Ishikawa (cell line): ENCODE data around the gene NEGR1.

Experiments
- CEBPB ChIP-seq: IDR thresholded peaks from 2 replicates; pipeline ENCODE4 v1.6.1; 2012
- CREB1 ChIP-seq: IDR thresholded peaks from 2 replicates; pipeline ENCODE4 v1.6.1; 2012; ENCODE audit warnings: low read depth
- EGR1 ChIP-seq: IDR thresholded peaks from 2 replicates; pipeline ENCODE4 v1.6.1; 2012
- EP300 ChIP-seq: IDR thresholded peaks from 2 replicates; pipeline ENCODE4 v1.6.1; 2012; ENCODE audit warnings: borderline replicate concordance
- FOXM1 ChIP-seq: IDR thresholded peaks from 2 replicates; pipeline ENCODE4 v1.6.1; 2012; ENCODE audit warnings: low read depth, borderline replicate concordance
- MAX ChIP-seq: IDR thresholded peaks from 2 replicates; pipeline ENCODE4 v1.6.1; 2012
- NFIC ChIP-seq: IDR thresholded peaks from 2 replicates; pipeline ENCODE4 v1.6.1; 2012
- RAD21 ChIP-seq: IDR thresholded peaks from 2 replicates; pipeline ENCODE4 v1.6.1; 2012; ENCODE audit warnings: low read depth
- REST ChIP-seq: IDR thresholded peaks from 2 replicates; pipeline ENCODE4 v1.6.1; 2012; ENCODE audit warnings: low read depth, mild to moderate bottlenecking
- TAF1 ChIP-seq: IDR thresholded peaks from 2 replicates; pipeline ENCODE4 v1.6.1; 2012; ENCODE audit warnings: low read depth, mild to moderate bottlenecking
- TCF12 ChIP-seq: IDR thresholded peaks from 2 replicates; pipeline ENCODE4 v1.6.1; 2012; ENCODE audit warnings: low read depth
- TEAD4 ChIP-seq: IDR thresholded peaks from 2 replicates; pipeline ENCODE4 v1.6.1; 2012
- USF1 ChIP-seq: IDR thresholded peaks from 2 replicates; pipeline ENCODE4 v1.6.1; 2012
- YY1 ChIP-seq: IDR thresholded peaks from 2 replicates; pipeline ENCODE4 v1.6.1; 2012; ENCODE audit warnings: low read depth
- ZBTB7A ChIP-seq: IDR thresholded peaks from 2 replicates; pipeline ENCODE4 v1.6.1; 2012; ENCODE audit warnings: low read depth

NEGR1 gene

GRCh38 chr1:72218141-72218739 lies 64.1 kb downstream of the NEGR1 start:
- TF ChIP-seq FOXM1 (no peak), TAF1 (no peak), ZBTB7A (no peak), CREB1 (no peak), EP300 (no peak), TCF12 (no peak), CEBPB (no peak), USF1 (no peak), RAD21 (no peak), YY1 (no peak), REST (no peak)

GRCh38 chr1:72207059-72207458 lies 75.3 kb downstream of the NEGR1 start:
- no peak for TF ChIP-seq TAF1
- TF ChIP-seq YY1: no peak
- no peak for TF ChIP-seq TCF12
- TF ChIP-seq CEBPB: no peak
- no peak for TF ChIP-seq USF1

GRCh38 chr1:72202761-72203160 lies 79.6 kb downstream of the NEGR1 start:
- TF ChIP-seq YY1: no peak
- no peak for TF ChIP-seq ZBTB7A
- no peak for TF ChIP-seq MAX
- TF ChIP-seq NFIC: no peak
- no peak for TF ChIP-seq TCF12
- no peak for TF ChIP-seq REST
- no peak for TF ChIP-seq TAF1
- no peak for TF ChIP-seq EP300
- no peak for TF ChIP-seq USF1
- no peak for TF ChIP-seq TEAD4

GRCh38 chr1:72197786-72198185 lies 84.6 kb downstream of the NEGR1 start:
- no peak for TF ChIP-seq RAD21
- TF ChIP-seq TEAD4: no peak
- no peak for TF ChIP-seq USF1

GRCh38 chr1:72186733-72187307 lies 95.5 kb downstream of the NEGR1 start:
- no peak for TF ChIP-seq CEBPB
- peak; percentile 49 for TF ChIP-seq RAD21

- no peak for TF ChIP-seq REST
- no peak for TF ChIP-seq TEAD4
- no peak for TF ChIP-seq ZBTB7A
- no peak for TF ChIP-seq EGR1
- no peak for TF ChIP-seq CEBPB
- TF ChIP-seq MAX: no peak
- no peak for TF ChIP-seq FOXM1
- no peak for TF ChIP-seq YY1
- TF ChIP-seq TCF12: no peak
- TF ChIP-seq RAD21: no peak
- no peak for TF ChIP-seq USF1
- TF ChIP-seq NFIC: no peak
- TF ChIP-seq EP300: no peak
- no peak for TF ChIP-seq CREB1
- TF ChIP-seq TAF1: no peak
Measured at GRCh38 chr1:72184099-72184701, 98.1 kb downstream of the NEGR1 start.
